Measurements from ENCODE around the gene CCDC179.

The CCDC179 gene

DNA sequence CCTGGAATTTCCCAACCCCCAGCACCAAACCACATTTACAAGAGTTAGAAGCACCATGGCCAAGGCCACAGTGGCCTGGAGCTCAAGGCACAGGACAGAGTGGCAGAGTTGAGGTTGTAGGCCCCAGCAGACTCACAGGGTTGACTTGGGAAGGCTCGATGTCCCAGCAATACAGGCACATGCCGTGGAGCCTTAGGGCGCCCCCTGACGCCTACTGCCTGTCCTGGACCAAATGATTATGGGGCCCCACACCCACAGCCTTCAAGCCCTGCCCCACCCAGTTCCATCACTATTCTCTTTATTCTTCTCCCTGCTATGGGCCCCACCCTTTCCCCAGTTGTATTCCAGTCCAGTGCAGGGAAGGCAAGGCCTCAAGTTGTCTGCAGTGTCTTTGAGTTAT, at the start of gene CCDC179:
Gene CCDC179 (minus strand): TSS at position 234 of the 400 bp plus-strand sequence. CDS start 53 bp downstream, at position 181.
- Histone ChIP-seq H3K4me3 (ENCODE audit: low read length) (no peak within 1 kb of the TSS), H3K4me1 (ENCODE audit: control insufficient read depth, insufficient read depth, low read length) (no peaks in the 10 kb centered on the region), H3K36me3 (ENCODE audit: control insufficient read depth, insufficient read depth, low read length) (no peaks in the 10 kb centered on the region), H3K27ac (ENCODE audit: low read depth, low read length) (no peak within 1 kb of the TSS), H3K9ac (ENCODE audit: low read length) (no peak within 1 kb of the TSS), H3K27me3 (ENCODE audit: control insufficient read depth, insufficient read depth, low read length) (no peaks in the 10 kb centered on the region)

DNA sequence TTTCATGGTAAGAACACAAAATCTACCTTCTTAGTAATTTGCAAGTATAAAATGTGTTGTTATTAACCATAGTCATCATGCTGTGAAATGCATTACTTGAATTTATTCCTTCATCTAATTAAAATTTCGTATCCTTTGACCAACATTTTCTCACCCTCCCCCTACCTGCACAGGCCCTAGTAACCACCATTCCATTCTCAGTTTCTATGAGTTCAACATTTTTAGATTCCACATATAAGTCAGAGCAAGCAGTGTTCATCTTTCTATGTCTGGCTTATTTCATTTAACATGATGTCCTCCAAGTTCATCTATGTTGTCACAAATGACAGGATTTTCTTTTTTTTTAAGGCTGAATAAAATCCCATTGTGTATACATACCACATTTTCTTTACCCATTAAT, 43.5 kb upstream of the CCDC179 start:
- H3K27me3 ChIP-seq (ENCODE audit: control insufficient read depth, insufficient read depth, low read length), result no peaks in the 10 kb centered on the region
- H3K4me3 ChIP-seq (ENCODE audit: low read length), result no peak overlapping the region
- no peak overlapping the region for H3K9ac ChIP-seq (ENCODE audit: low read length)
- no peaks in the 10 kb centered on the region for H3K36me3 ChIP-seq (ENCODE audit: control insufficient read depth, insufficient read depth, low read length)
- H3K27ac ChIP-seq (ENCODE audit: low read depth, low read length), result no peak overlapping the region
- H3K4me1 ChIP-seq (ENCODE audit: control insufficient read depth, insufficient read depth, low read length), result no peaks in the 10 kb centered on the region

DNA sequence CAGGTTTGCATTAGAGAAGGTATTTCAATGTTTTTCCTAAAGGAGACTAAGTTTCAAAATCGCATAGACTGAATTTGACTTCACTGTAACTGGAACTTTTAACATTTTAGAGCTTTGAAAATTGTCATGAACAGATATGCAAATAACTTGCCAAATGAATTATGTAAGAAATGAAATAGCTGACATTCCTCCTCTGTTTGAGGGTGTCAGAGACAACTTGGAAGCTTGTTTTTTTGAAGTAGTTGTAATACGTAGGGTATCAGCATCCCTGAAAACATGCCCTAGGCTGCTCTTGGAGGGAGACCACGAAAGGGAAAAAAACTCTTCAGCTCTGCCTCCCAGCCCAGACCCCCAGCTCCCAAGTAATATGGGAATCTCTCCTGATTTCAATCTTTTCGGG, 41.3 kb upstream of the CCDC179 start:
- H3K36me3 ChIP-seq (ENCODE audit: control insufficient read depth, insufficient read depth, low read length), result no peaks in the 10 kb centered on the region
- H3K4me3 ChIP-seq (ENCODE audit: low read length), result no peak overlapping the region
- no peak overlapping the region for H3K27ac ChIP-seq (ENCODE audit: low read depth, low read length)

DNA sequence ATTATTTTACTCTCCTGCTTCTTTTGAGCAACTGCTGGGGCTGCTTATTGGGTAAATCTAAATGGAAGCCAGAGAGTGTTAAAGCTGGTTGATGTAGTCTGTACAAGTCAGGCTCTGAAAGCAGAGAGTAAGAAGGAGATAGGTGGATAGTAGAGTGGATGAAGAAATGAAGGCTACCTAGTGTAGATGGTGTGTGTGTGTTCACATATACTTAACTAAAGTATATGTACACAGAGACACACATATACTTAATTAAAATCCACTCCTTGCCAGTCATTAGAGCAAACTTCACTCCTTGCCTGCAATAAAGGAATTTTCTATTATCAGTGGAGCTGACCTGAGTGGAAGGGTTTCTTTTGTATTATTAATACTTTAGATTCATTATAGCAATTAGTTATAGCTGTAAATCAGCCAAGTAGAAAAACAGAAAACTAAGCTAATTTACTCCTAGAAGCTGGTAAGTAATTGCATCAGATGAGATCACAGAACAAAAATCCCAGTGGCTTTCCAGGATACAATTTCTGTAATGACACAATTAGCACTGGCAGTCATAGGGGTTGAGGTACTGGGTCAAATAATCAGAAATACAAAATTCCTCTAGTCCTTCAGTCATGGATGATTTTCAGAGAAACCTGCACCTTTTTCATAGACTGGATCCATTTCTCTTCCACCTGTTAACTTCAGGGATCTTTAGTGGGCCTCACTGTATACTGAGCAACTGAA, 40.7 kb upstream of the CCDC179 start:
- H3K36me3 ChIP-seq (ENCODE audit: control insufficient read depth, insufficient read depth, low read length), result no peaks in the 10 kb centered on the region
- H3K4me3 ChIP-seq (ENCODE audit: low read length), result no peak overlapping the region

More for the DNA sequence above, 41.3 kb upstream of the CCDC179 start:
- Histone ChIP-seq H3K27me3 (ENCODE audit: control insufficient read depth, insufficient read depth, low read length) (no peaks in the 10 kb centered on the region), H3K9ac (ENCODE audit: low read length) (no peak overlapping the region), H3K4me1 (ENCODE audit: control insufficient read depth, insufficient read depth, low read length) (no peaks in the 10 kb centered on the region)

DNA sequence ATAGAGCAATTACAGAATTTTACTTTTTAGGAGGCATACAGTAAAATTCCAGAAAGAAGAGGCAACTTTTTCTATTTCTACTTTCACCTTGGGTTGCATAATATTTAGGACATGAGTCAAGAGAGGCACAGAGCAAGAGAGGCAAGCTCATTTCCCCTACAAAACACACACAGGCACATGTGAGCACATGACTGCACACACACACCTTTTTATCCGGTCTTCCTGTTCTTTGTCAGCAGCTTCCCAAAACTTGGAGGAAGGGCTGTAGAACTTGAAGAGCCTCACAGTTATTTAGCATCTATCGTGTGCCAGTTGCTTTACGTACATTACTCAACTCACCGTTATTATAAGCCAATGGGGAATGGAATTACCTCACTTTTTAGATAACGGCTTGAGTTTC, 37.8 kb upstream of the CCDC179 start:
- Histone ChIP-seq H3K27me3 (ENCODE audit: control insufficient read depth, insufficient read depth, low read length) (no peaks in the 10 kb centered on the region), H3K9ac (ENCODE audit: low read length) (no peak overlapping the region), H3K4me3 (ENCODE audit: low read length) (no peak overlapping the region), H3K4me1 (ENCODE audit: control insufficient read depth, insufficient read depth, low read length) (no peaks in the 10 kb centered on the region), H3K27ac (ENCODE audit: low read depth, low read length) (no peak overlapping the region), H3K36me3 (ENCODE audit: control insufficient read depth, insufficient read depth, low read length) (no peaks in the 10 kb centered on the region)

More for the DNA sequence above, 40.7 kb upstream of the CCDC179 start:
- Histone ChIP-seq H3K27ac (ENCODE audit: low read depth, low read length) (no peak overlapping the region), H3K4me1 (ENCODE audit: control insufficient read depth, insufficient read depth, low read length) (no peaks in the 10 kb centered on the region), H3K9ac (ENCODE audit: low read length) (no peak overlapping the region), H3K27me3 (ENCODE audit: control insufficient read depth, insufficient read depth, low read length) (no peaks in the 10 kb centered on the region)

DNA sequence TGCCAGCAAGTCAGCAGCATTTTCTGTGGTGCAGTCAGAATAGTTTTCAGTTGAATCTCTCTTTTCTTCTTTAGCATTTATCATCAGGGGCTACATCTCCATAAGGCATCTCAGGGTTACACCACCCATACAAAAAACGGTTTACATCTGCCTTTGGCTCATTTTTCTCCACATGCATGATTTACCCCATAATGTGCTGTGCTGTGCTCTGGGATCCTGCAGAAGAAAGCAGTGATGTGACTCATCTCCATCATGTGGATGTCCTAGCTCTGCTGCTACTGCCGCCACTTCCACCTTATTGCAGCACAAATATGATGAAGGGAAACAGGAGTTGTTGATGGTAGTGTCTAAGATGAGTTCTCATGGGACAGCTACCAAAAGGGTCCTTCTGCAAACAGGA, 30.0 kb upstream of the CCDC179 start:
- Histone ChIP-seq H3K27ac (ENCODE audit: low read depth, low read length) (no peak overlapping the region), H3K36me3 (ENCODE audit: control insufficient read depth, insufficient read depth, low read length) (no peaks in the 10 kb centered on the region), H3K4me3 (ENCODE audit: low read length) (no peak overlapping the region)

DNA sequence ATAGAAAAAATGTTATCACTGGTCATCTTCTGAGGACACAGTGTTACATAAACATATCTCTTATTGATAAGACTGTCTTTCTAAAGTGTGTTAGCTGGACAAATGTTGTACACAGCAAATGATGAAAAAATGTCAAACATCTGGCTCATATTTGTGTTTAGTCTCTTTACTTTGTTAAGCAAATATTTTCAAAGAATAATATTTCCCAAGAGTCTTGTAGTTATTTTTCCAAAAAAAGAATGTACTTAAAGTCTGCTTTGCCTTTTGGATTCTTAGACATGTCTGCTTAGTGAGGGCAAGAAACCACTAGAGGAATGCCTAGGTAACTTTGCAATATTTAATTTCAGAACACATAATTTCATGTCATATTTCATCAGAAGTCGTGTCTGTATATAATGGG, 23.9 kb upstream of the CCDC179 start:
- no peaks in the 10 kb centered on the region for H3K4me1 ChIP-seq (ENCODE audit: control insufficient read depth, insufficient read depth, low read length)
- H3K9ac ChIP-seq (ENCODE audit: low read length), result no peak overlapping the region
- H3K27me3 ChIP-seq (ENCODE audit: control insufficient read depth, insufficient read depth, low read length), result no peaks in the 10 kb centered on the region
- no peak overlapping the region for H3K4me3 ChIP-seq (ENCODE audit: low read length)
- no peaks in the 10 kb centered on the region for H3K36me3 ChIP-seq (ENCODE audit: control insufficient read depth, insufficient read depth, low read length)
- no peak overlapping the region for H3K27ac ChIP-seq (ENCODE audit: low read depth, low read length)

More for the DNA sequence above, 30.0 kb upstream of the CCDC179 start:
- H3K4me1 ChIP-seq (ENCODE audit: control insufficient read depth, insufficient read depth, low read length), result no peaks in the 10 kb centered on the region
- no peak overlapping the region for H3K9ac ChIP-seq (ENCODE audit: low read length)
- no peaks in the 10 kb centered on the region for H3K27me3 ChIP-seq (ENCODE audit: control insufficient read depth, insufficient read depth, low read length)

DNA sequence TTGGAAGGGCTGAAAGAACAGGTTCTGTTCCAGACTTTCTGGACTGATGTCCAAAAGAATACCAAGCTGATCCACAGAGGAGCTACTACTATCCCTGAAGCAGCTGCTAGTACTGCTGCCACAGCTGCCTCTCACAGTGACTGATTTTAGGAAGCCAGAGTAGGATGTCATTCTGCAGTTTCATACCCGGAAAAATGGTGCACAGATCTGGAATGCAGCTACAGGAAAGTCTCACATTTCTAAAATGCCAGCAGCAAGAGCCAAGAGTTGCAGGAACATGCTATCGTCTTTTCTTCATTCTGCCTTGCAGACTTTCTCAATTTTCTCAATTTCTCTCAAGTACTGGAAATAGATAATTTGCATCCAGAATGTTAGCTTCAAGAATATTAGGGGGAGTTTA, 19.4 kb upstream of the CCDC179 start:
- Histone ChIP-seq H3K4me3 (ENCODE audit: low read length) (no peak overlapping the region), H3K27ac (ENCODE audit: low read depth, low read length) (no peak overlapping the region), H3K4me1 (ENCODE audit: control insufficient read depth, insufficient read depth, low read length) (no peaks in the 10 kb centered on the region), H3K9ac (ENCODE audit: low read length) (no peak overlapping the region), H3K27me3 (ENCODE audit: control insufficient read depth, insufficient read depth, low read length) (no peaks in the 10 kb centered on the region), H3K36me3 (ENCODE audit: control insufficient read depth, insufficient read depth, low read length) (no peaks in the 10 kb centered on the region)

DNA sequence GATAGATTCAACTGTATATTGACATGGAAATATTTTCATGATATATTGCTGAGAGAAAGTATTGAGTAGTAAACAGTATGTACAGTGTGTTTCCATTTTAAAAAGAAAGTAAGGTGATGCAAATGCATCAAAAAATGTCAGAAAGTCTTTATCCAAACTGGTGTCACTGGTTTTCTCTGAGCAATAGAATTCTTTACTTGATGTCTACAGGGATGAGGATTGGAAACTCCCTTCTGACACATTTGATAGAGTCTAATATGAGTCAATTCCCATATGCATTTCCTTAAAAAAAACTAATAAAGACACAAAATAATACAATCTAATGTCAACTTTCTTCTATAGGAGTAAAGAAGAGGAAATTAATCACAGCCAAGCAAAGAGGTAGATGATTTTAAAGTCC, 18.3 kb upstream of the CCDC179 start:
- no peak overlapping the region for H3K4me3 ChIP-seq (ENCODE audit: low read length)
- no peaks in the 10 kb centered on the region for H3K4me1 ChIP-seq (ENCODE audit: control insufficient read depth, insufficient read depth, low read length)
- H3K36me3 ChIP-seq (ENCODE audit: control insufficient read depth, insufficient read depth, low read length), result no peaks in the 10 kb centered on the region
- H3K27ac ChIP-seq (ENCODE audit: low read depth, low read length), result no peak overlapping the region
- H3K9ac ChIP-seq (ENCODE audit: low read length), result no peak overlapping the region
- no peaks in the 10 kb centered on the region for H3K27me3 ChIP-seq (ENCODE audit: control insufficient read depth, insufficient read depth, low read length)

DNA sequence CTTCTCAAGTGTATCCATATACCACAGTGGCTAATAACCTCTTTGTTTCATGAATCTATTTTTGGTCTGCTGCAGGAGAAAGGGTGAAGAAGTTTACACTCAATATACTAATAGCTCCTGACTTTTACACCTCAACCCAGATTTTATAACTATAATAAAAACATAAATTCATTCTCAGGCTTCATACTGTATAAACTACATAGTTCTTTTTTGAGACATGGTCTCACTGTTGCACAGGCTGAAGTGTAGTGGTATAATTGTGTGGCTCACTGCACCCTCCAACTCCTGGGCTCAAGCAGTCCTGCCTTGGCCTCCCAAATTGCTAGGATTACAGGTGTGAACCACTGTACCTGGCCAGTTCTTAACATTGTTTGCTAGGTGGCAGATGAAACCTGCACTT, 17.8 kb upstream of the CCDC179 start:
- no peak overlapping the region for H3K9ac ChIP-seq (ENCODE audit: low read length)

DNA sequence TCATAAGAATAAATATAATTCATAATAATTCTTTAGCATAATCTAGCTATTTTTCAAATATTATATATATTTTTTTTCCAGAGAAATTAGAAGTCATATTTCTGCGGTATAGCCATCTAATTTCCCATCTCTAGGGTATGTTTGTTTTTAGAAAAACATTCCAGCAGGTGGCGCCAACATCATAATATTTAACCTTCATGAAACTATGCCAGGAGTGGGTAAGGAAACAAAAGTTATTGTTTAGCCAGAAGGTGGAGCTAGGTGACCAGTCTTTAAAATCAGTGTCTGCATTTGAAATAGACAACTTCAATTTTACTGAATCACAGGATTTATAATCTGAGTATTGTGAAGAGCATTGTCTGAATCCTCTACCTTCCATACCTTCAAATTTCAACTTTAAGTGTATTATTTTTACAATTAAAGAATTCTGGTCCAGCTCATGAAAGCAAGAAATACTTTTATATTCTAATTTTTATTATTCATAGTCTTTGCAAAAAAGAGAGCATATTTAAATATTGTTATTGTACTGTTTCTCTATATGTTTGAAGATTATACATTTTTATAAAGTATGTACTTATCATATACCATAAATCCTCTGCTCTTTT, 15.7 kb upstream of the CCDC179 start:
- Histone ChIP-seq H3K27me3 (ENCODE audit: control insufficient read depth, insufficient read depth, low read length) (no peaks in the 10 kb centered on the region), H3K9ac (ENCODE audit: low read length) (no peak overlapping the region), H3K4me3 (ENCODE audit: low read length) (no peak overlapping the region), H3K36me3 (ENCODE audit: control insufficient read depth, insufficient read depth, low read length) (no peaks in the 10 kb centered on the region), H3K4me1 (ENCODE audit: control insufficient read depth, insufficient read depth, low read length) (no peaks in the 10 kb centered on the region), H3K27ac (ENCODE audit: low read depth, low read length) (no peak overlapping the region)

More for the DNA sequence above, 17.8 kb upstream of the CCDC179 start:
- Histone ChIP-seq H3K4me3 (ENCODE audit: low read length) (no peak overlapping the region), H3K27ac (ENCODE audit: low read depth, low read length) (no peak overlapping the region), H3K36me3 (ENCODE audit: control insufficient read depth, insufficient read depth, low read length) (no peaks in the 10 kb centered on the region), H3K4me1 (ENCODE audit: control insufficient read depth, insufficient read depth, low read length) (no peaks in the 10 kb centered on the region), H3K27me3 (ENCODE audit: control insufficient read depth, insufficient read depth, low read length) (no peaks in the 10 kb centered on the region)

DNA sequence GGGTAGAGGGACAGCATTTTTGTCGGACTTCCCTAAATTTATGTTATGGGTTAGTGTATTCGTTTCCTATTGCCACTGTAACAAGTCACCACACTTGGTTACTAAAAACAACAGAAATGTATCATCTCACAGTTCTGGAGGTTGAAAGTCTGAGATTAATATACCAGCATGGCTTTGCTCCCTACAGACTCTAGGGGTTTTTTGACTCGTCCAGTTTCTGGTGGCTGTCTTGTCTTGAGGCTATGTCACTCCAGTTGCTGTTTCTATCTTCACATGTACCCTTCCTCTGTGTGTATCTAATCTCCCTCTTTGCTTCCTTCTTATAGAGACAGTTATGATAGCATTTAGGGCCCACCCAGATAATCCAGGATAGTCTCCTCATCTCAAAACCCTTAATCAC, 9.1 kb upstream of the CCDC179 start:
- no peak overlapping the region for H3K9ac ChIP-seq (ENCODE audit: low read length)
- no peaks in the 10 kb centered on the region for H3K36me3 ChIP-seq (ENCODE audit: control insufficient read depth, insufficient read depth, low read length)
- H3K27me3 ChIP-seq (ENCODE audit: control insufficient read depth, insufficient read depth, low read length), result no peaks in the 10 kb centered on the region
- H3K4me3 ChIP-seq (ENCODE audit: low read length), result no peak overlapping the region
- H3K4me1 ChIP-seq (ENCODE audit: control insufficient read depth, insufficient read depth, low read length), result no peaks in the 10 kb centered on the region
- no peak overlapping the region for H3K27ac ChIP-seq (ENCODE audit: low read depth, low read length)

DNA sequence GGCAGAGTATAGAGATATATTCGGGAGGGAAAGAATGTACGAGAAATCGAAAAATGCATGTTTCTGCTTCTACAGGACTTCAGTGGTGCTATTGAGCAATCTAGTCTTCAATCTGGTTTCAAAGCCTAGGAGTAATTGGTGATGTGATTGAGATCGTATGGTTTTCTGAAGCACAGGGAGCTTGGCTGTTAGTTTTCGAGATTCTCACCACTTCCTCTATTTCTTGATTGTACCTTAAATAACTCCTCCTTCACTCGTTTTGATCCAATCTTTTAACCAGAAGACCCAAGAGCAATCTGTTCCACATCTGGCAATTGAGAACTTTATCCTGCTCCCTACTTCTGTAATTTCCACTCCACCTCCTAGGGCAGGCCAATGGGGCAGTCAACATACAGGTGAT, 518 bp downstream of the CCDC179 start:
- Histone ChIP-seq H3K4me1 (ENCODE audit: control insufficient read depth, insufficient read depth, low read length) (no peaks in the 10 kb centered on the region), H3K9ac (ENCODE audit: low read length) (no peak overlapping the region), H3K4me3 (ENCODE audit: low read length) (no peak overlapping the region), H3K27ac (ENCODE audit: low read depth, low read length) (no peak overlapping the region), H3K36me3 (ENCODE audit: control insufficient read depth, insufficient read depth, low read length) (no peaks in the 10 kb centered on the region), H3K27me3 (ENCODE audit: control insufficient read depth, insufficient read depth, low read length) (no peaks in the 10 kb centered on the region)

All from rectal smooth muscle tissue (tissue), 1 donor.